MM.1S (cell line): ENCODE measurements around the gene HOXB6.

ENCODE experiments used
- EZH2 ChIP-seq: fragments of 300-600 bp; sonication (generic); optimal IDR thresholded peaks from 2 replicates; pipeline ENCODE3; 2017; ENCODE audit warnings: low read depth, mild to moderate bottlenecking, antibody characterized with exemption, low read length, mixed read lengths
- TF ChIP-seq, protein P1 (sequence below): fragments of 300-600 bp; sonication (generic); IDR thresholded peaks from 2 replicates; pipeline ENCODE4 v1.5.1; 2016; ENCODE audit warnings: antibody characterized with exemption, low read length, mixed read lengths

DNA sequence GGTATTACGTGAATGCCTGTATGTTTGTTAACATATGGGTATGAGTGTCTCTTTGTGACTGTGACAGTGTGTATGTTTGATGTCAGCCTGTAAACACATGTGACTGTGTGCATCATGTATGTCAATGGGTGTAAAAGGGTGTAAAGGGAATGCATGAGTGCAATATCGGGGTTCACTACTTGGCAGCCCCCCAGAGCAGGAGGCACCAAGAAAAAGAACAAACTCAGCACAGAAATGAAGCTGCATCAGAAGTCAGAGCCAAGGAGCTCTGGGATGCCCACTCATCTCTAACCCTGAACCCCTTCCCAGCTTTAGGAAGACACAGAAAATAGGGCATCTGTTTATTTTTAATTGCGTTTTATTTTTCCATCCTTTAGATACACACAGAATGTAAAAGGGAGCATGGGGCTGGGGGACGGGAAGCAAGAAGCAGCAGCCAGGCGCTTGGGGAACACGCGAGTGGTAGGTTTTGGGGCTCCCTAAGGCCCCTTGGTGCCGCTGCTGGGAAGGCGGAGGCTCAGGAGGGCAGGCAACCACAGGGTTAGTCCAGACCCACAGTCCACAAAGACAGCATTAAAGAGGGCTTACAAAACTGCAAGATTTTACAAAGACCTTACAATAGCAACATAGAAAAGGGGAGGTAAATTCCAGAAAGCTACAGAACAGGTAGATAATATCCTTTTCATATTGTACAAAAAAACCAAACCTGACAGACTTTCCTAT lies 2.3 kb upstream of the HOXB6 start:
- TF ChIP-seq, protein P1, sequence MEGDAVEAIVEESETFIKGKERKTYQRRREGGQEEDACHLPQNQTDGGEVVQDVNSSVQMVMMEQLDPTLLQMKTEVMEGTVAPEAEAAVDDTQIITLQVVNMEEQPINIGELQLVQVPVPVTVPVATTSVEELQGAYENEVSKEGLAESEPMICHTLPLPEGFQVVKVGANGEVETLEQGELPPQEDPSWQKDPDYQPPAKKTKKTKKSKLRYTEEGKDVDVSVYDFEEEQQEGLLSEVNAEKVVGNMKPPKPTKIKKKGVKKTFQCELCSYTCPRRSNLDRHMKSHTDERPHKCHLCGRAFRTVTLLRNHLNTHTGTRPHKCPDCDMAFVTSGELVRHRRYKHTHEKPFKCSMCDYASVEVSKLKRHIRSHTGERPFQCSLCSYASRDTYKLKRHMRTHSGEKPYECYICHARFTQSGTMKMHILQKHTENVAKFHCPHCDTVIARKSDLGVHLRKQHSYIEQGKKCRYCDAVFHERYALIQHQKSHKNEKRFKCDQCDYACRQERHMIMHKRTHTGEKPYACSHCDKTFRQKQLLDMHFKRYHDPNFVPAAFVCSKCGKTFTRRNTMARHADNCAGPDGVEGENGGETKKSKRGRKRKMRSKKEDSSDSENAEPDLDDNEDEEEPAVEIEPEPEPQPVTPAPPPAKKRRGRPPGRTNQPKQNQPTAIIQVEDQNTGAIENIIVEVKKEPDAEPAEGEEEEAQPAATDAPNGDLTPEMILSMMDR, result no peak
- TF ChIP-seq EZH2, result no peak
